GM18873 (cell line): ENCODE results near the gene ROBO1.
"Not testable (repeated sequence)": the region's sequence is repeated elsewhere in the genome, so short reads cannot be mapped to it uniquely, and the experiment has no call there.

ENCODE experiments used
- ATAC-seq: cut with Tn5 transposase; IDR thresholded peaks from one replicate; pipeline ENCODE4 v1.9.1; 2021; ENCODE audit warnings: mild to moderate bottlenecking, moderate library complexity, moderate number of reproducible peaks; ENCODE audit not compliant: unreplicated experiment, low FRiP score

Gene ROBO1

DNA sequence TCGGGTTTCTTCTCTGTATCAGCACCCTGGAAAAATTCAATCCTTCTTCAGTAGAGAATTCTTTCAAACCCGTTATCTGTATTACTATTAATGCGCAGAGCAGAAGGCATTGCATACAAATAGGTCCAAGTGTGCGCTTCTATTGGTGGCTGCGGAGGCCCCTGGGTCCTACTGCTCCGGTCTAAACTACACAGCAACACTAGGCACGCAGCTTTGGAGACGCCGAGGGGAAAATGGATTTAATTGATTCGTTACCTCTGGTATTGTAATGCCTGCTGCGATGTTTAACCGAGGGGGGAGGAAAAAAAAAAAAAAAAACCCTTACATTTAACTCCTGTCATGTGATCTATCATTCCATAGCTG, at the start of gene ROBO1:
ROBO1 (minus strand) TSS at position 94 of the 363 bp plus-strand sequence.
- no peak for ATAC-seq

- ATAC-seq = no peak
Observed at GRCh38 chr3:79817224-79817623, 49.4 kb upstream of the ROBO1 start.

DNA sequence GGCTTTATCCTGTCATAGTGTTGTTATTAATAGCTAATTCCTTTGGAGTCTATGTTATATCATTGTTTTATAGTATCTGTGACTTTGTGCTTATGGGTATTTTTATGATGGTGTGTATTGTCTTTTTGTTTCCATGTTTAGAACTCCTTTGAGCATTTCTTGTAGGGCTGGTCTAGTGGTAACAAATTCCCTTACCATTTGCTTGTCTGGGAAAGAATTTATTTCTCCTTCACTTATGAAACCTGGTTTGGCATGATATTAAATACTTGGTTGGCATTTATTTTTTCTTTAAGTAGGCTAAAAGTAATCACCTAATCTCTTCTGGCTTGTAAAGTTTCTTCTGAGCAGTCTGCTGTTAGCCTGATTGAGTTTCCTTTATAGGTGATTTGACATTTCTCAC, 47.7 kb upstream of the ROBO1 start:
- ATAC-seq = no peak

GRCh38 chr3:79810581-79810980, 42.8 kb upstream of the ROBO1 start:
- ATAC-seq = no peak

- ATAC-seq = no peak
Observed at GRCh38 chr3:79810092-79810491, 42.3 kb upstream of the ROBO1 start.

DNA sequence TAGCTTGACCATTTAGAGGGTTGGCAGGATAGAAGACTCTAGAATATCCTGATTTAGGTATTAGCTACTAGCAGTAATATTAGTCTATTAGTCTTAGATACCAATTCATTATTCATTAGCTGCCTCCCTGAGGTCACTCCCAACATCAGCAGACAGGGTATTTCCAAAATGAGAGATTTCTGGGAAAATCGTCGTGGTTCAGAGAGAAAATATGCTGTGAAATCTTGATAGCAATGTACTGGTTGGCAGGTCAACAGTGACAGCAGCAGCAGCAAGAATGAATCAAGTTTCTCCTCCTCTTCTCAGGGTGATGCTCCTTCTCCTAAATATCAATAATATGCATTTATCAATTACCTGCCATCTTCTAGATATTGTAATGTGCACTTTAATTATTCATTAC, 41.3 kb upstream of the ROBO1 start:
- ATAC-seq = no peak

DNA sequence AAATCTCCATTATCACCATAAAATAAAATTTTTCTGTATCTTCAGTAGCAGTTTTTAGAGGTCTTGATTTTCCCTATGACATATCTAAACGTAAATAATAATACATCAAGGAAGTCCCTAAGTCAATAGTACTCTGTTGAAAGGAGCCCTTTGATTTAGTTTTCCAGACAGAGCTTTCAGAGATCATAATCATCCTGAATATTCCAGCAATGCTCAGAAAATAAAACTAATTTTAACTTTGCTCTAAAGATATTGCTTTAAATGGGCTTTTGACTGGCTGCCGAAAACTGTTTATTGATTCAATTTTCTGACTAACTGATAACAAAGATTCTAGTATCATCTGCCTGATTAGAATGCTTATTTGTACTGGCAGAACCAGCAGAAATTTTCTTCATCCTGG, 40.7 kb upstream of the ROBO1 start:
- no peak for ATAC-seq

DNA sequence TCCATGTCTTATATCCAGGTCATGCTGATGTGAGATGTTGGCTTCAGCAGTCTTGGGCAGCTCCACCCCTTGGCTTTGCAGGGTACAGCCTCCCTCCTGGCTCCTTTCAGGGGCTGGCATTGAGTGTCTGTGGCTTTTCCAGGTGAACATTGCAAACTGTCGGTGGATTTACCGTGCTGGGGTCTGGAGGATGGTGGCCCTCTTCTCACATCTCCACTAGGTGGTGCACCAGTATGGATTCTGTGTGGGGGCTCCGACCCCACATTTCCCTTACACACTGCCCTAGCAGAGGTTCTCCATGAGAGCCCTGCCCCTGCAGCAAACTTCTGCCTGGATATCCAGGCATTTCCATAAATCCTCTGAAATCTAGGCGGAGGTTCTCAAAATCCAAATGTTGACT, 22.4 kb upstream of the ROBO1 start:
- not testable (repeated sequence) for ATAC-seq

DNA sequence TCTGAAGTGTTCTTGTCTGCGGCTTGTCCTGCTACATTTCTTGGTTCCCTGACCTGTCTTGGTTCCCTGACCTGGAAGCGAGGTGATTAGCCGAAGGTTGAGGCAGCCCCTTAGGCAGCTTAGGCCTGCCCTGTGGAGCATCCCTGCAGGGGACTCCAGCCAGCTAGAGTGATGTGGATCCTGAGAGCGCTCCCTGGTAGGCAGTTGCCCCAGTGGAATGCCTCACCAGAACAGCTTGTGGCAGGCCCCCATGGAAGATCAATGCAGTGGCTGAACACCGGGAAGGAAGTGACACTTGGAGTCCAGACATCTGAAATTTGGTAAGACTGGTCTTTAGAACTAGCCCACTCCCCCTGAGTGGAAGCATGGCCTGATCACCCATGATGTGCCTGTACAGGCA, 5.5 kb upstream of the ROBO1 start:
- ATAC-seq = no peak

- no peak for ATAC-seq
Observed at GRCh38 chr3:79769229-79769628, 1.4 kb upstream of the ROBO1 start.

- no peak for ATAC-seq
Observed at GRCh38 chr3:79767194-79767904, 449 bp downstream of the ROBO1 start.

DNA sequence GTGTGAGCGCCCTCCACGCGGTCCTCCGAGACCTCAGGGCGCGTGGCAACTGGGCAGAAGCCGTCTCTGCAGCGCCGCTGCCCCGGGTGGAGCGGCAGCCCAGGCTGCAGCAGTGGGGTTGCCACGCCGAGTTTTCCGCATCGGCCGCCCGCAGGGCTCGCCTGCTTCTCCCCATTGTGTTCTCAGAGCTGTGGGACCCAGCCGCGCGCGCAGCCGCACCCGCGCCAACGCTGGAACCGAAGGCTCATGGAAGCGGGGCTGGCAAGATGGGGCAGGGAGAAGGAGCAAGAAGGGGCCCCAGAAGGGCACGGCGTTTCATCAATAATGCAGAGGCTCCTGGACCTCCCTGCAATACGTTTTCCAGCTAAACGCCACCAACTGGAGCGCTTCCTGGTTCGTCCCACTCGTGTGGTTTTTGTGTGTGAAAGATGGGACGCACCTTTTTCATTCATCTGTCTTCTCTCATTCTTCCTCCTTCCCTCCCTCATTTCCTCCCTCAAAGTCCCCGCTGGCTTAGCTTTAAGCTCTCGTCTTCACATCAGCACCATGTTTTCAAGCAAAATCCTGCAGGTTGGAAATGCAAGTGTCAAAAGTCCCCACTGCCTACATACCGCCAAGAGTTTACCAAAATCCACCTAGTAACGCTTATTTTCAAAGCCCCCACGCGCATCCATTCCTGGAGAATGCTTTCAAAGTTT, 1.2 kb downstream of the ROBO1 start:
- ATAC-seq = no peak

GRCh38 chr3:79765911-79766310, 1.9 kb downstream of the ROBO1 start:
- no peak for ATAC-seq

GRCh38 chr3:79761441-79761840, 6.4 kb downstream of the ROBO1 start:
- no peak for ATAC-seq

DNA sequence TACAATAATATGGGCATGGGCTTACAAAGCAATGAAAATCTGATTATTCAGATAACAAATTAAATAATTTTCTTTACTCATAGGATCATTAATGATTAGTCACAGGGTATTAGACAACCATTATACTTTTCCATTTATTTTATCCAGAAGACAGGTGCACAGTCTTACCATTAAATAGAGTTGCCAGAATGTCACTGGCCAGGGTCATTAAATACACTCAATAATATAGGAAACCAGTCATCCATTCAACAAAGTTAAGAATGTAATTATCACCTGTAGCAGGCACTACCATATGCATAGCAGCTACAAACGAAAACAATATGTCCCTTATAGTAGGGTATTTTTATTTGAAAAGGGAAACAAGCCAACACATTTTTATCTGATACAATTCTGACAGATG, 16.1 kb downstream of the ROBO1 start:
- no peak for ATAC-seq

DNA sequence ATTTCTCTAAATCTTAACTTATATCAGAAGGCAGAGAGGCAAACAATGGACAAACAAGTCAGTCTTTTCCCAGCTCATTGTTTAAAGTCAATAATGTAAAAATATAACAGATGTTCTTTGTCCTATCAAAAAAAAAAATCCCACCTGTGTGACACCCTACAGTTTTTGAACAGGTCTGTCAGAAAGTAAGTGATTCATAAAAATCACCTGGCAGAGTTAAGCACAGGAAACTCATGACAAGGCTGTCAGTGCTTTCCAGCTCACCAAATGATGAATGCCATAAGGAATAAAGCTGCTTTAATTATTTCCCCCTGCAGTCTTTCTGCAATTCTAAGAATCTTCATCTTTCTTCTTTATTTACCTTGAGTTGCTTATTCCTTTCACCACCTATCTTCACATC, 30.3 kb downstream of the ROBO1 start:
- ATAC-seq = no peak

DNA sequence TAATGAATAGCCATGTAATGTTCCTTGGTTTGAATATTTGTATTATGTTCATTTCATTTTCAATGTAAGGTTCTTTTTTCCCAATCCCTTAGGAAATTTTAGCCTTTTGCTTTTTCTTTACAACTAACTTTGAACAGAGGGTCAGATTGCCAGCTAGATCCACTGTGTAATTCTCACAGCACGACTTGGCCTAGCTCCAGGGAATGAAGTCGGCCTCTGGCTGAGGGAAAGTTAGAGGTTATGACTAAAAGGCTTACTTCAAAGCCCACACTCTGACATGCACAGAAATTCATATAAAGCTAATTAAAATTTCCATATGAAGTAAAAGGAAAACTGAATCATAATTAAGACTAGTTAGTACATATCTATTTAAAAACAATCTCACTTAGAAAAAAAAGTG, 38.7 kb downstream of the ROBO1 start:
- no peak for ATAC-seq

GRCh38 chr3:79726786-79727185, 41.0 kb downstream of the ROBO1 start:
- no peak for ATAC-seq

DNA sequence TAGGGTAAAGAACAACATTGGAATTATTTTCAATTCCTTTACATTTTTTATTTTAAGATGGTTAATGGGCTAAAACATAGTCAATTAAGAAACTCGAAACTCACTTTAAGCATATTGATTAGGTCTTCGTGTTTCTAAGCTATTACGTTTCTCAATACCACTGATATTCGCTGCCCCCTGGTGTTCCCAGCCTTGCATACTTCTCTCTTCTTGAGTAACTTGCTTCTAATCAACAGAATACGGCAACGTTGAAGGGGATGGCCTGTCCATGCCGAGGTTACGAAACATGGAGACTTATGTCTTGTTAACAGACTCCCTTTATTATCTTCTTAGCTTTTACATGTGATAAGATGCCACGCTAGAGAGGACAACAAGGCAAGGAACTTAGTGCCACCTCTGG, 43.6 kb downstream of the ROBO1 start:
- no peak for ATAC-seq

DNA sequence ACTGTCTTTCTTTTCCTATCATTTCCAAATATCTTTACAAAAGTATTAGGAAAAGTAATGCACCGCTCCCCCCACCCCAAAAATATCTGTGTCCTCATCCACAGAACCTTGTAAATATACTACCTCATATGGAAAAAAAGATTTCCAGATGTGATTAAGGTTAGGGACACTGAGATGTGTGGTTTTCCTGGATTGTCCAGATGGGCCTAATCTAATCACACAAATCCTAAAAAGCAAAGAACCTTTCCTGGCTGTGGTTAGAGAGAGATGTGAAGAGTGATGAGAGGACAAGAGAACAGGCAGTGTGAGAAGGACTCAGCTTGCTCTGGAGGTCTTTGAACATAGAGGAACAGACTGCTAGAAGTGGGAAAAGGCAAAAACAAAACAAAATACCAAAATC, 77.7 kb downstream of the ROBO1 start:
- ATAC-seq = no peak

DNA sequence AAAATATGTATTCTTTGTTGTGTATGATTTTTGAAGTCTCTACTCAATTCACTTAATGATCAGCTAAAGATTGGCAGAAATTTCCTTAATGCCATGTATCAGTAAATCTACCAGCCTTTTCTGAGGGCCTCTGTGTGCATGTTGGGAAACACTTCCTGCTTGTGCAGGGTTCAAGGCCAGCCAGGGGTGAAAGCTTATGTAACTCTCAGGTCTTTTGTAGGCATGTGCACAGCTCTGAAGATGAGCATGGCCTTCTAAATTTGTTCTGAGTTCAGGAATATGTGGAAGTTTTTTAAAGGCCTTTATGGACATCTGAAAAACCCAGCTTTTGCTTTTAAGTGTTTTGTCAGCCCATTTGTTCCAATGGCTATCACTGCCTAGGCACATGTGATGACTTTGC, 82.7 kb downstream of the ROBO1 start:
- no peak for ATAC-seq

DNA sequence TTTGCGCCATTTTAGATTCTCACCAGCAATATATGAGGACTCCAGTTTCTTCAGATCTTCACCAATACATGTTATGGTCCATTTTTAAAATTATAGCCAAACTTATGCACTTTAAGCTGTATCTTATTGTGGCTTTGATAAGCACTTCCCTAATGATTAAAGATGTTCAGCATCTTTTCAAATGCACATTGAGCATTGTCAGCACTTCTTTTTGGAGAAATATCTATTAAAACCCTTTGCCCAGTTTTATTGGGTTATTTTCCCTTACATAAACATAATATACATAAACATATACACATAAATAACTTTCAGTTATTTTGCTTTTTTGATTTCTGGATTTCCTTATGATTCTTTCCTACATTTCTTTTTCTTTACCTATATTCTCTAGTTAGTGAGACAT, 83.8 kb downstream of the ROBO1 start:
- no peak for ATAC-seq
